ENCODE results near the gene PMM2. TPM values are rescaled to one million over a fixed set of nuclear protein-coding genes. Genes with fewer than 3 reads are reported as not detected.
"Not testable (repeated sequence)": the region's sequence is repeated elsewhere in the genome, so short reads cannot be mapped to it uniquely, and the experiment has no call there.

PMM2 gene
- total RNA-seq, 1 donor from 2014 or later, result 51.8 TPM

DNA sequence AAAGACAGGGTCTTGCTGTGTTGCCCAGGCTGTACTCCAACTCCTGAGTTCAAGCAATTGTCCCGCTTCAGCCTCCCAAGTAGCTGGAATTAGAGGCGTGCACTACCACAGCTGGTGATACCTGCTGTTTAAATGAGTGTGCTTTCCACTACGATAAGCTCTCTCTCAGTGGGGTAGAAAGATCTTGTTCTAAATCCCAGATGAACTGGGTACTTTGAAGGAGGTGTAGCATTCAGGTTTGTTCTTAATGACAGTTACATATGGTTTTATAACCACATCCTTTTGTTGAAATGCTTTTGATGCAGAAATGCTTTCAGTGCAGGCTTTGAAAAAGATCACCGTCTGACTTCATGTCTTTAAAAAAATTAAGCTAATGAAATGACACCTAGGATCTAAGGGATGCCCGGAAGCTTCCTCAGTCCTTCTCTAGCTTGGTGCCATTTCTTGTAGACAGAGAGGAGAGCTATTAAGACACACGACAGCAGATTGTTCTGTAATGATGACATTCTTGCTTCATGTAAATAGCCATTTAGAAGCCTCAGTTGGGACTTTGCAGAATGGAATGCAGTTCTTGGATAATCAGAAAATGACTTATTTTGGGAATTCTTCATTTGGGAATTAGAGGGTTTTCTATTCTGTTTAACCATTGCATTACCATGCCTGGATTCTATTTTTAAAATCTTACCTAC lies 19.5 kb downstream of the PMM2 start:
- no peak for DNase-seq (ENCODE audit: low spot score)

- no peak for DNase-seq (ENCODE audit: low spot score)
These were observed 21.0 kb downstream of the PMM2 start for GRCh38 chr16:8818504-8819270.

- no peak for DNase-seq (ENCODE audit: low spot score)
These were observed 21.9 kb downstream of the PMM2 start for GRCh38 chr16:8819411-8820034.

DNA sequence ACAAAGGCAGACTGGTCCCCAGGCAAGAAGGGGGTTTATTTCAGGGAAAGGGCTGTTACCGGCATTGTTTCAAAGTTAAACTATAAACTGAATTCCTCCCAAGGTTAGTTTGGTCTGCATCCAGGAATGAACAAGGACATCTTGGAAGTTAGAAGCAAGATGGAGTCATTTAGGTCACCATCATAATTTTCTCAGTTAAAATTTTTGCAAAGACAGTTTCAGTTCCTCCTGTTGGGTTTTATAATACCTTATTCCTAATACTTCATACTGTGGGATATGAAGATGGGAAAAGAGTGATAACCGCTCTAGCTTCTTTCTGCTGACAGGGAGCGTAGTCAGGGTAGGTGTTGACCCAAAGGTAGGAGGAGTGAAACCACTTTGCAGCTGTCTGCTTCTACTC lies 24.8 kb downstream of the PMM2 start:
- DNase-seq (ENCODE audit: low spot score), result no peak

DNA sequence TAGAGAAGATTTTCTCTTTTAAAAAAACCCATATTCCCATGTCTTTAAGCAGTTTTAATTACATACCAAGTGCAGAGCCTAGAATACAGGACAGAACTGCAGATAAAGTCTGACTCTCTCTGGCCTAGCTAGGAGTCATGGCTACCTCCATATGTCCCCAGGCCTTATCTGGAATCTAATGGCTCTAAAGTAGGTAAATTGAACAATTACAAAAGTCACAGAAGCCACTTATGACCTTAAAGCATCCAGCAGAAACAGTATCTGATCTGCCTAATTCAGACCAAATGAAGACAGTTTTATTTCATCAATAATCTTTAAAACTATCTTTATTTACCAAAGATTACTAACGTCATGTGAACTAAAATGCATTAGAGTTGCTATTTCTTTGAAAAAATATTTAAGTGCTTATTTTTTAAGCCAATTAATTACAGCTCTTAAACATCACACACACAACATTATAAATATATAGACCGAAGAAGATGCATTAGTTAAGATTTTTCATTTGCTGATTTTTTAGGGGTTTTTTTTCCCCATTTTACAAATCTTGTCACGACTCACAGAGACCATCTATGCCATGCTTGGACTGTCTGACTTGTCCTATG lies 28.7 kb downstream of the PMM2 start:
- DNase-seq (ENCODE audit: low spot score), result no peak

- DNase-seq (ENCODE audit: low spot score), result no peak
These were observed 31.0 kb downstream of the PMM2 start for GRCh38 chr16:8828541-8829165.

GRCh38 chr16:8831450-8831849 lies 33.8 kb downstream of the PMM2 start:
- no peak for DNase-seq (ENCODE audit: low spot score)

DNA sequence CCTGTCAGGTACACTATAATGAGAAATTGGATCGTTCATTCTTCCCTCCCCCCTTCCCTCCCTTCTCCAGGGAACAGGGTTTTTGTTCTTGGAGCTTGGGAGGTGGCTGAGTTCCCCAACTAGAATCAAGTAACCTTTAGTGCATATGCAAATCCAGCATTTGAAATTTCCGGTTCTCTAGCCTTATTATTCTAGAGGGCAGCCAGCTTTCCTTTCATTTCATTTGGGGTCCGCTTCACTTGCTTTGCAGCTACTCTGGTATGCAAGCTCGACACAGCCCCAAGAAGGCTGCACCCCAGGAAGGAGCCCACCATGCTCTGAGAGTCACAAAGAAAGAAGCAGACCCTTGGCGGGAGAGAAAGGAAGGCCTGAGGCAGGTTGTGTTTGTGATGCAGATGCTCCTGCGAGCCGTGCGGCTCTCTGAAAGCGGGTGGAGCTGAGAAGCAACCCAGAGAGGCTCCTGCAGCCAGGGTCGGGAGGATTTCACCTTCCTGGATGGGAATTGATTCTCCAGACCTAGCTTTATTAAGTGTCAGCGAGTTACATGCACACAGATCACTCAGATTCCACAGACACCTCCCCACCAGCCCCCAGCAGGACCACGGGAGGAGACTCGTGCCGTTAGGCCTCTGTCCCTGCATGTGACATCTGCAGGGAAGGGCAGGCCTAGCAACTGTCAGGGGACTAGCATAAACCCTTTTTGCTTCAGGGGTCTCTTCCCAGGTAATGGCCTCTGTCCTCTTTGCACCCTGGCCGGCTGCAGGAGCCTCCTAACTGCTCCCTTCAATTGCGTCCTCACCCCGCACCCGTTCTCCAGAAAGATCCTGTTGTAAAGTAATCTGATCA lies 34.5 kb downstream of the PMM2 start:
- DNase-seq (ENCODE audit: low spot score), result no peak

DNA sequence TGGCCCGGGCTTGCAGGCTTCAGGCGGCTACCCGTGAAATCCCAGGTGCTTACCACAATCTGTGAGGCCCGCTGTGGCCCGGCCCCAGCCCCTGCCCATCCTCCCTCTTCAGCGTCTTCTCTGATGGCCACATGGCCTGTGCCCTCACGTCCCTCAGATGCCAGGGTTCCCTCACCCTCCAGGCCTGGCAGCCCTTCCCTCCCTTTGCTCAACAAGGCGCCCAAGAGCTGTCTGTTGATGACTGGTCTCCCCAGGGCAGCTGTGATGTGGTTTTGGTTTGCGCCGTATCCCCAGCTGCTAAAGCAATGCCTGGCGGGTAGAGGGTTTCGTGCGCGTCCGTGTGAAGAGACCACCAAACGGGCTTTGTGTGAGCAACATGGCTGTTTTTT lies 35.1 kb downstream of the PMM2 start:
- DNase-seq (ENCODE audit: low spot score), result no peak

DNA sequence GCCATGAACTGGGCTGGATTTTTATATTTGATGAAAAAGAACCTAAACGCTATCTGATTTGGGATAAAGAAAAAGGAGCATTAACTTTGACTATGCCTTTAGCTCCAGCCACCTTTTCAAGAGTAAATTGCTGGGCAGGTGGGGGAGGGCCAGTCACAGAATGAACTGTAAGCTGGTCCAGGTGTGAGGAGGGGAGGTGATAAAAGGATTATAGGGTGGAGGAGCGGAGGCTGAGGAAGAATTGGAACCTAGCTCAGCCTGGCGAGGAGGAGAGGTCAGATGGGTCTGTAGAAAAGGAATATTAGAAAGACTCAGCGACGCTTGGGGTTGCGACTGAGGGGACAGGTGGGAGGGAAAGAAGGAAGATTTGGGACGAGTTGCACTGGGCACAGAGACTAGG lies 39.2 kb downstream of the PMM2 start:
- DNase-seq (ENCODE audit: low spot score), result not testable (repeated sequence)

GRCh38 chr16:8837594-8837993 lies 40.0 kb downstream of the PMM2 start:
- not testable (repeated sequence) for DNase-seq (ENCODE audit: low spot score)

GRCh38 chr16:8842016-8842415 lies 44.4 kb downstream of the PMM2 start:
- DNase-seq (ENCODE audit: low spot score), result not testable (repeated sequence)

DNA sequence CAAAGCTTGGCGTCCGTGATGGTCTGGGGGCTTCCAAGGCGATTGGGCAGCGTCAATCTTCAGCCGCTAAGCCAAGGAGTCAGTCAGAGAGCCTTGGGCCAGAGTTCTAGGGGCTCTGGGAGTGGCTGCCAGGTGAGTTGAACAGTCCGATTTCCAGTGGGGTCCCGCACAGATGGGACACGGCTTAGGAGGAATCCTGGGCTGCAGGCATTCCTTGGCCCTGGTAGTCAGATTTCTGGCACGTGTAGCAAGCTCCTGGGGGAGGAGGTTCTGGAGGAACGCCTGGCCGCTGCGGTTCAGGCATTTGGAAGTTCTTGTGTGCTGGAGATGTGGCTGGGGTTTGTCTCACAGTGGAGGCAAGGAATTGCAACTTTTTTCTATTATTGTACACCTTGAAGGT lies 45.7 kb downstream of the PMM2 start:
- DNase-seq (ENCODE audit: low spot score), result not testable (repeated sequence)

DNA sequence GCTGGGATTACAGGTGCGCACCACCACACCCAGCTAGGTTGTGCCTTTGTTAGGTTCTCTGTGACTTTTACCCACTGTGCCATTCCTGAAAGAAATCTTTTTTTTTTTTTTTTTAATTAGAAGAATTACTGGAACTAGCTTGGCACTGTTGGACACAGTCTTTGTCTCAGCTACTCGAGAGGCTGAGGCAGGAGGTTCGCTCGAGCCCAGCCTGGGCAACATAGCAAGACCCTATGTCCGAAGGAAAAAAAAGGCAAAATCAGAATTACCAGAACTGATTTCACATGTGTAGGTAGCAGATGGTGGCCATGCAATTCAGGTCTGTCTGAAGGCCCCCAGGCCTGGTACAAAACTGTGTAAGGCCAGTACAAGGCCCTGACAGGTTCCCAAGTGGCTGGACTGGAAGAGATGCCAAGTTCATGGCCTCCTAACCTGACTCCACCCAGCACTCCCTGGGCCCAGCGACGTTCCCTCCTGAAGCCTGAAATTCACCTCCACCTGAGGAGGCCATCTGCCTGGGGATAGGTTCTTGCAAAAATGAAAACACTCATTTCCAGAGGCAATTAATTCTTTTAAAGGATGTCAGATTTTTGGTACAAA lies 48.2 kb downstream of the PMM2 start:
- no peak for DNase-seq (ENCODE audit: low spot score)

DNA sequence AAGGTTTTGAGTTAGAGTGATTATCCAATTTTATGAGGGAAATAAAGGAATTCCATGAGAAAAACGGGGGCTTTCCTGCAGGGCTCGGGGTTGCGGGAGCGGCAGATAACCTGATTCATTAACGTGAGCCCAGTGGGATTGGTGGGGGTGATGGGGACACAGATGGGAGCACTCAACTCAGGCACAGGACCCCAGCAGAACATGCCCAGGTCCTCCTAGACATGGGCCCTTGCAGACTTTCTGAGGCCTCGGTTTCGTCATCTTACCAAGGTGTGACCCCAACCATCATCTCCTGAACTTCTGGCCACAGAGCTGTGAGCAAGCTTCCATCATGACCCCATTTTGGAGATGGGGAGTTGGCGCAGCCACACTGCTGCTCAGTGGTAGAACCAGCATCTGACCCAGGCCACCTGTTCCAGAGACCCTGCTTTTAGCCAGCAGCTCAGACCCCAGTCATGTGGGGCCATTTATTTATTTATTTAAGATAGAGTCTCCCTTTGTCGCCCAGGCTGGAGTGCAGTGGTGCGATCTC lies 48.8 kb downstream of the PMM2 start:
- no peak for DNase-seq (ENCODE audit: low spot score)

DNA sequence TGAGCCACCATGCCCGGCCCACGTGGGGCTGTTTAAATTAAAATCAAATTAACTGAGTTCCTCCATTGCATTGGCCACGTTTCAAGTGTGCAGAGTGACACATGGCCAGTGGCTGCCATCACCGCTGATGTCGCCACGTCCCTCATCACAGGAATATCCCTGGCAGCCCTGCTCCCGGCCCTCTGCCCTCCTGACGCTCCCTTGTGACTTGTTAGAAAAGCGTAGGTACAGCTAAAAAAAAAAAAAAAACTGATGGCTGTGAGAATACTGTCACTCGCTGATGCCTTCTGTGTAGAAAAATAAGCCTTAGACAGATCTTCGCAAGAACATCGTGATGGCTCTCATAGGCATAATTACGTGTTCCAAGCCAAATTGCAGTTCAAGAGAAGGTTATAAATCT lies 49.5 kb downstream of the PMM2 start:
- DNase-seq (ENCODE audit: low spot score), result no peak

DNA sequence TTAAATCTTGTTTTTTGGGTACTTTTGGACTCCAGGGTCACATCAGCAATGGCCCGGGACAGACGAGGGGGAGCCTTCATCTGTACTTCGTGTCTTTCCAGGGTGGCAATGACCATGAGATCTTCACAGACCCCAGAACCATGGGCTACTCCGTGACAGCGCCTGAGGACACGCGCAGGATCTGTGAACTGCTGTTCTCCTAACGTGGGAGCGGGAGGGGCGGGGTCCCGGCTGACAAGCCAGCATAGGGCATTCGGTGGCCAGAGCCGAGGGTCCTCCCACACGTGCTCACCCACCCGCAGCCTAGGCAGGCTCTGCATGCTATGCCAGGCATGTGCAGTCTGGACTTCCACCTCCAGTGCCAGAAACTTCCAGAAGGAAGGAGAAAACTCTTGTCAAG lies 50.0 kb downstream of the PMM2 start:
- DNase-seq (ENCODE audit: low spot score), result peak; percentile 33

DNA sequence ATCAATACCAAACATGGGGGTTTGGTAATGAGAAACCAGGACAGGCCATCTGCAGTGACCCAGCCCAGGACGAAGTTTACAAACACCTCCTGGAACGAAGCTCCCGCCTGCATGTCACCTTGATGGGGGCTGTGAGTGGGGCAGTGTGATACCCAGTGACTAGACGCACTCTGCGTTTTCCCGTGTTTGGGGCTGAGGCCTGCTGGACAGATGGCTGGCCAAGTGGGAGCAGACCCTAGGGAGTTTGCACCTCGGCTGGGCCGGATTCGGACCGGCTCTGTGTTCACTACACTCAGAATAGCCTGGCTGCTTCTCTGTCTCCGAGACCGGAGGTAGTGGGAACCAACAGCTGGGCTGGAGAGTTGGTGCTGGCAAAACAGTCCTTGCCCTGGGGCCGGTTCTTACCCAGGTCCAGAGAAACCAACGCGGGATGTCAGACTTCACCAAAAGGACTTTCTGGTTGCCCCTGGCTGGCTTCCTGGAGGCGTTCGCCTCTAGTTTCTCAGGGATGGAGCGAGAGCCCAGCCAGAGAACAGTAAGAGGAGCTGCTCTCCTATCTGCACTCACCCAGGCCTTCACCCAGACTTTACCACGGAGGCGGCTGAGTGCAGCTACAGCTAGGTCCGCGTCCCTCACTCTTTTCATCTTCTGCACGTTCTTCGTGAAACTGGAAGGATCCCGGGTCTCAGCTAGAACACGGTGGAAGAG lies 50.7 kb downstream of the PMM2 start:
- DNase-seq (ENCODE audit: low spot score), result peak; percentile 83

DNA sequence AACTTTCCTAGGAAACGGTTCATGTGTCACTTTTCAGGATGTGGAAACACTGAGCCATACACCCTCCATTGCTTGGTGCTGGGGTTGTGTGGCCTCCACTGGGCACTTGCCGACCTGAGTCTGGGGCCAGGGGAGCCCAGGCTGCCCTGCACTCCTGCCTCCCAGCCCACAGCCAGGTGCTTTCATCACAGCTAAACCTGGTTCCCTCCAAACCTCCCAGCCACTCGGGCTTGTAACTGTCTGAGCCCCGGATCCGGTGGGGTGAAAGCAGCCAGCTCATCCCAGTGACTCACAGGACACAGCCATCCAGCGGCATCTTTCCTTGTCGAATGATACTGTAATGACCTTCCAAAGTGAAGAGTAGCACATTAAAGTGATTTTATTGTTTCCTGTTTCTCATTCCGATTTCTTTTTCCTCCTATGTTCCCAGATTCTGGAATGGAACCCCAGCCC lies 51.3 kb downstream of the PMM2 start:
- peak; percentile 57 for DNase-seq (ENCODE audit: low spot score)

Measured in mesenteric fat pad (tissue), 1 donor.